Amniotic epithelial cell (primary cell): ENCODE results near the gene GLIS1.

Experiments used
- DNase-seq: peaks from one replicate; pipeline ENCODE4 v3.0.0-alpha.2; 2010; ENCODE audit warnings: low read depth

The GLIS1 gene

GRCh38 chr1:53718443-53718842 is 20.5 kb downstream of the GLIS1 start:
- no peak for DNase-seq

- no peak for DNase-seq
Observed at GRCh38 chr1:53717025-53717804, 21.7 kb downstream of the GLIS1 start.

GRCh38 chr1:53716150-53716549 is 22.8 kb downstream of the GLIS1 start:
- DNase-seq = no peak

GRCh38 chr1:53715478-53715877 is 23.5 kb downstream of the GLIS1 start:
- peak; percentile 24 for DNase-seq

GRCh38 chr1:53712276-53712675 is 26.7 kb downstream of the GLIS1 start:
- no peak for DNase-seq

- DNase-seq = no peak
Observed at GRCh38 chr1:53710584-53710983, 28.4 kb downstream of the GLIS1 start.

- DNase-seq = no peak
Observed at GRCh38 chr1:53708687-53709086, 30.3 kb downstream of the GLIS1 start.

- DNase-seq = no peak
Observed at GRCh38 chr1:53706356-53706755, 32.6 kb downstream of the GLIS1 start.

GRCh38 chr1:53705446-53706096 is 33.4 kb downstream of the GLIS1 start:
- no peak for DNase-seq

GRCh38 chr1:53704804-53705445 is 34.0 kb downstream of the GLIS1 start:
- DNase-seq = no peak

- no peak for DNase-seq
Observed at GRCh38 chr1:53704304-53704703, 34.7 kb downstream of the GLIS1 start.

- DNase-seq = no peak
Observed at GRCh38 chr1:53703174-53703573, 35.8 kb downstream of the GLIS1 start.

- DNase-seq = no peak
Observed at GRCh38 chr1:53702341-53702740, 36.6 kb downstream of the GLIS1 start.

GRCh38 chr1:53700776-53701175 is 38.2 kb downstream of the GLIS1 start:
- no peak for DNase-seq

- DNase-seq = no peak
Observed at GRCh38 chr1:53699981-53700380, 39.0 kb downstream of the GLIS1 start.

GRCh38 chr1:53698384-53698980 is 40.5 kb downstream of the GLIS1 start:
- no peak for DNase-seq

- no peak for DNase-seq
Observed at GRCh38 chr1:53697721-53698383, 41.1 kb downstream of the GLIS1 start.

- DNase-seq = no peak
Observed at GRCh38 chr1:53696990-53697389, 42.0 kb downstream of the GLIS1 start.

- DNase-seq = no peak
Observed at GRCh38 chr1:53696571-53696970, 42.4 kb downstream of the GLIS1 start.

- DNase-seq = no peak
Observed at GRCh38 chr1:53696051-53696450, 42.9 kb downstream of the GLIS1 start.

GRCh38 chr1:53695116-53695515 is 43.8 kb downstream of the GLIS1 start:
- DNase-seq = no peak

- no peak for DNase-seq
Observed at GRCh38 chr1:53694718-53695091, 44.3 kb downstream of the GLIS1 start.
